ENCODE results near the gene MYO15B.
A peak's percentile ranks its signal among the peaks of the same experiment; 100 is the strongest.

Gene MYO15B

DNA sequence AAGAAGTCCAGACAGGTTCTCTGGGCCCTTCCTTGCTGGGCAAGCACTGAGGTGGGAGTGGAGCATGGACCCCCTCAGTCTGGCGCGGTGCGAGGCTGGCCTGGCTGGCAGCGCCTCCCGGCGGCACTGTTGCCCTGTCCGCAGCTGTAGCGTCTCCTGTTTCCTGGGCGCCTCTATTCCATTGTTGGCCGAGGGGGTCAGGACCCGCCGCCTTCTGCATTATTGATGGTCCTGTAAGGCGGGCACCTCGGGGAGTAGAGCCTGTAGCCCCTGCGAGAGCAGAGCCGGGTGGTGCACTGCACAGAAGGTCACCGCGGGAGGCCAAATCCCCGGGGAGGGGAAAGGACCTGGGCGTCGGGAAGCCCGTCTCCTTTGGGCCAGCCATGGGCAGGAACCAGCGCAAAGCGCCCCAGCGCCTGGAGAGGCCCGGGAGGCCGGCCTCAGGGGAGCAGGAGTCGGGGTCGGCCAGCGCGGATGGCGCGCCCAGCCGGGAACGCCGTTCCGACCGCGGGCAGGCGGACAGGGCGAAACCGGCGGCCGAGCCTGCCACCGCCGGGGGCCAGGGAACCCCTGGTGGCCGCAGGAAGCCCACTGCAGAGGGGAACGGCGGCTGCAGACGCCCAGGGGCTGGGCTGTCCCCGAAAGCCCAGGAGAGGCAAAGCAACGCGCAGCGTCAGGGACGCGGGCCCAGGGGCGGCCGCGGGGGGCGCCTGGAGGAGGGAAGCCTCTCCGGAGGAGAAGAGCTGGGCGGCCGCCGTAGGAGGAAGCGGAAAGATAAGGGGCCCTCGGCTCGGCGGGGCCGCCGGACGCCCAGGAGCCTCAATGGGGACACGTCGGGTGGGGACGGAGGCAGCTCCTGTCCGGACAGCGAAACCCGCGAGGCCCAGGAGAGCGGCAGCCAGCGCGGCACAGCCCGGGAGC, at the start of gene MYO15B:
MYO15B (plus strand) TSS at position 126 of the 921 bp plus-strand sequence; CDS start at position 384, 258 bp downstream.
- H3K4me3 ChIP-seq (ENCODE audit: low read depth, low read length, poor library complexity, severe bottlenecking), result peak within 1 kb of the TSS; percentile 41
- no peaks in the 10 kb centered on the region for H3K79me2 ChIP-seq (ENCODE audit: insufficient read depth, low read length)
- peak within 1 kb of the TSS; percentile 59 for H3K4me2 ChIP-seq (ENCODE audit: low read length)
- H2AFZ ChIP-seq (ENCODE audit: low read length), result no peak within 1 kb of the TSS
- H3K9ac ChIP-seq (ENCODE audit: low read length), result no peak within 1 kb of the TSS; the same call in 1 of the 2 replicates
- H3K9me3 ChIP-seq (ENCODE audit: low read length), result no peaks in the 10 kb centered on the region
- no peaks in the 10 kb centered on the region for H3K36me3 ChIP-seq (ENCODE audit: insufficient read depth, low read length)
- H3K9me2 ChIP-seq (ENCODE audit: low read depth, low read length), result no peaks in the 10 kb centered on the region
- H3F3A ChIP-seq (ENCODE audit: insufficient read depth, low read length), result no peaks in the 10 kb centered on the region
- TF ChIP-seq, protein P1, sequence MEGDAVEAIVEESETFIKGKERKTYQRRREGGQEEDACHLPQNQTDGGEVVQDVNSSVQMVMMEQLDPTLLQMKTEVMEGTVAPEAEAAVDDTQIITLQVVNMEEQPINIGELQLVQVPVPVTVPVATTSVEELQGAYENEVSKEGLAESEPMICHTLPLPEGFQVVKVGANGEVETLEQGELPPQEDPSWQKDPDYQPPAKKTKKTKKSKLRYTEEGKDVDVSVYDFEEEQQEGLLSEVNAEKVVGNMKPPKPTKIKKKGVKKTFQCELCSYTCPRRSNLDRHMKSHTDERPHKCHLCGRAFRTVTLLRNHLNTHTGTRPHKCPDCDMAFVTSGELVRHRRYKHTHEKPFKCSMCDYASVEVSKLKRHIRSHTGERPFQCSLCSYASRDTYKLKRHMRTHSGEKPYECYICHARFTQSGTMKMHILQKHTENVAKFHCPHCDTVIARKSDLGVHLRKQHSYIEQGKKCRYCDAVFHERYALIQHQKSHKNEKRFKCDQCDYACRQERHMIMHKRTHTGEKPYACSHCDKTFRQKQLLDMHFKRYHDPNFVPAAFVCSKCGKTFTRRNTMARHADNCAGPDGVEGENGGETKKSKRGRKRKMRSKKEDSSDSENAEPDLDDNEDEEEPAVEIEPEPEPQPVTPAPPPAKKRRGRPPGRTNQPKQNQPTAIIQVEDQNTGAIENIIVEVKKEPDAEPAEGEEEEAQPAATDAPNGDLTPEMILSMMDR (IDR thresholded peaks at IDR 0.05; ENCODE audit: low read length), result no peak
- TF ChIP-seq EZH2 (IDR thresholded peaks at IDR 0.05; ENCODE audit: borderline replicate concordance, low read length), result no peak
- no peak within 1 kb of the TSS for H3K27ac ChIP-seq (ENCODE audit: low read depth, low read length, poor library complexity, severe bottlenecking)
- peaks cover 15% of the 10 kb centered on the region; the same call in 1 of the 2 replicates for H3K27me3 ChIP-seq (ENCODE audit: insufficient read depth, low read length)
- H4K20me1 ChIP-seq (ENCODE audit: insufficient read depth, low read length), result no peaks in the 10 kb centered on the region
- H3K4me1 ChIP-seq (ENCODE audit: insufficient read depth, low read length, severe bottlenecking), result peaks cover 11% of the 10 kb centered on the region

DNA sequence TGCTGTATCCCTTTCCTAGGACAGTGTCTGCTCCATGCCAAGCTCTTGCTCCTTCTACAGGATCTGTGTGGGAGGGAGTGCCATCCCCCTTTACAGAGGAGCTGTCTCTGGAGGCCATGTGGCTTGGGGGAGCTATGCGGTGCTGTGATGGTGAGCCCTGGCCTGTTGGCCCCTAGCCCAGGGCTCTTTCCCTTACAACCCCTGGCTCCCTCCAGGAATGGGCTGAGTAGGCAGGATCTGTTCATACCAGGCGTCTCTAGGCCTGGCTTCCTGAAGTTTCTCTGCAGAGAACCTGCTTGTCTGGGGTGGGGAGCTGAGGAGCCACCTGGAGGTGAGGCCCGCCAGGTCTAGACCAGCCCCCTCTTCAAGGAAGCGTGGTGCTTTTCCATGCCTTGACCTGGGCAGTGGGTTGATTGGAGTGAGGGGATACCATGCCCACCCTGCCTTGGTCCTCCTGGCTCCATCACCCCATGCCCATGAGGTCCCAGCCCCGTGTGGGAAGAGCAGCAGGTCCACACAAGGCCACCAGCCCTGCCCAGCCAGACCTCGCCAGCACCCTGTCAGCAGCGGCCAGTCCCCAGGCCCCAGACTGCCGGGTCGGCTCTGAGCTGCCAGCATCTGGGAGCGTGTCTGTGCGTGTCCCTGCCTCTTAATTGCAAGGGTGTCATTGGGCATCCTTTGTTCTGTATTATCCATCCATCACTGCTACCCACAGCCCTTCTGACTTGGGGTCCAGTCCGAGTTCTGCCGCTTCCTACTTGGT, 47.5 kb upstream of the MYO15B start:
- no peak for TF ChIP-seq EZH2 (IDR thresholded peaks at IDR 0.05; ENCODE audit: borderline replicate concordance, low read length)
- TF ChIP-seq, protein P1 (IDR thresholded peaks at IDR 0.05; ENCODE audit: low read length), result no peak
- H3K4me1 ChIP-seq (ENCODE audit: insufficient read depth, low read length, severe bottlenecking), result no peaks in the 10 kb centered on the region
- H3K9me2 ChIP-seq (ENCODE audit: low read depth, low read length), result no peaks in the 10 kb centered on the region
- H4K20me1 ChIP-seq (ENCODE audit: insufficient read depth, low read length), result no peaks in the 10 kb centered on the region
- H3K9me3 ChIP-seq (ENCODE audit: low read length), result no peaks in the 10 kb centered on the region
- no peak overlapping the region for H3K4me3 ChIP-seq (ENCODE audit: low read depth, low read length, poor library complexity, severe bottlenecking)
- H3K27me3 ChIP-seq (ENCODE audit: insufficient read depth, low read length), result 0 out of 2 replicates have a peak, but pooled peaks cover 5% of the 10 kb centered on the region
- H3K4me2 ChIP-seq (ENCODE audit: low read length), result no peak overlapping the region
- no peaks in the 10 kb centered on the region for H3K36me3 ChIP-seq (ENCODE audit: insufficient read depth, low read length)
- no peak overlapping the region for H3K27ac ChIP-seq (ENCODE audit: low read depth, low read length, poor library complexity, severe bottlenecking)
- no peaks in the 10 kb centered on the region for H3F3A ChIP-seq (ENCODE audit: insufficient read depth, low read length)
- no peaks in the 10 kb centered on the region for H3K79me2 ChIP-seq (ENCODE audit: insufficient read depth, low read length)
- no peak overlapping the region for H2AFZ ChIP-seq (ENCODE audit: low read length)
- no peak overlapping the region for H3K9ac ChIP-seq (ENCODE audit: low read length)

DNA sequence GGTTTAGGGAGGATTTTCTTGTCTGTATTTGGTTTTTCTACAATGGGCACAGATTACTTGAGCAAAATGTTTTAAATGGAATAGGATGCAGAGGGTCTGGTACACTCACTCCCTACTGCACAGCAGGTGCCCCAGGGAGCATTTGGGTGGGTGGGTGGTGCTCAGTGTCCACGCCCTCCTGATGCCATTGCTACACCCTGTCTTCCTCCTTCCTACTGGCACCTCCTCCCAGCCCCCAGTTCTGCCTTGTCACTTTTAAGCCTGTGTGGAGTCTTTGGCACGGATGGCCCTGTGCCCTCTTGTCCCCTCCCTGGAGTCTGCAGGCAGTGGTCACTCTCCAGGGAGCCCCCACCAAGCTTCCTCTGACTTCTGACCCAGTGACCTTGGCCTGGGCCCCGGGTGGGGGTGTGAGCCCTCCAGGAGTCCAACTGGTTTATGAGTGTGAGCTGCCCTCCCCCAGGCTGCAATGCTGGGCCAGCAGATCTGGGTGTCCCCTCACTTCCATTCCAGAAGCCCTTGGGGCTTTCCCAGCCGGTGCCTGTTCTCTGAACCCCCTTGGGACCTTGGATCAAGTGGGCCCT, 46.6 kb upstream of the MYO15B start:
- H3K27ac ChIP-seq (ENCODE audit: low read depth, low read length, poor library complexity, severe bottlenecking), result no peak overlapping the region
- no peaks in the 10 kb centered on the region for H3K9me2 ChIP-seq (ENCODE audit: low read depth, low read length)
- H3K4me2 ChIP-seq (ENCODE audit: low read length), result no peak overlapping the region
- no peak overlapping the region for H2AFZ ChIP-seq (ENCODE audit: low read length)
- no peaks in the 10 kb centered on the region for H3K4me1 ChIP-seq (ENCODE audit: insufficient read depth, low read length, severe bottlenecking)
- no peaks in the 10 kb centered on the region for H3K79me2 ChIP-seq (ENCODE audit: insufficient read depth, low read length)
- H3K27me3 ChIP-seq (ENCODE audit: insufficient read depth, low read length), result 0 out of 2 replicates have a peak, but pooled peaks cover 5% of the 10 kb centered on the region
- no peaks in the 10 kb centered on the region for H3F3A ChIP-seq (ENCODE audit: insufficient read depth, low read length)
- no peak overlapping the region for H3K4me3 ChIP-seq (ENCODE audit: low read depth, low read length, poor library complexity, severe bottlenecking)
- no peaks in the 10 kb centered on the region for H3K36me3 ChIP-seq (ENCODE audit: insufficient read depth, low read length)
- TF ChIP-seq EZH2 (IDR thresholded peaks at IDR 0.05; ENCODE audit: borderline replicate concordance, low read length), result no peak
- TF ChIP-seq, protein P1 (IDR thresholded peaks at IDR 0.05; ENCODE audit: low read length), result no peak
- H3K9me3 ChIP-seq (ENCODE audit: low read length), result no peaks in the 10 kb centered on the region
- no peak overlapping the region for H3K9ac ChIP-seq (ENCODE audit: low read length)
- no peaks in the 10 kb centered on the region for H4K20me1 ChIP-seq (ENCODE audit: insufficient read depth, low read length)
